ENCODE results near the gene RADIL.

Gene RADIL

DNA sequence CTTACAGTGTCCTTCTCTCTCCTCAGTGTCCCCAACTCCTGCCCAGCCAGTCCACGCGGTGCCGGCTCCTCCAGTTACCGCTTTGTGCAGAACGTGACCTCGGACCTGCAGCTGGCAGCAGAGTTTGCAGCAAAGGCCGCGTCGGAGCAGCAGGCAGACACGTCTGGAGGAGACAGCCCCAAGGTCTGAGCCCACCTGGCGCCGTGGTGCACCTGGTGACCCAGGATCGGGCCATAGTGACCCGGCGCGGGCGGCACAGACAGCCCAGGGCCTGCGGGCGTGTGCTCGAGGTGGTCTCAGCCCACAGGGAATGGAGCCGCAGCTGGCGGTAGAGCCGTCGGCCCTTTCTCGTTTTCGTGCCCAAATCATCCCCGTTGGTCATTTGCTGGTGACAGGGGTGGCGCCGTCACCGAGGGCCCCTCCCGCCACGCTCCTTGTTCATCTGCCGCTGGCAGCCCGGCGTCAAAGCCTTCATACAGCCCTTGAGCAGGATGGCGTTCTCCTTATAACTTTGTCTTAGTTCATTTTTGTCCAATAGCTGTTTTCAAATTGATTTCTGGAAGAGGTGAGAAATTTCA is 129.0 kb downstream of the RADIL start:
- DNase-seq (ENCODE audit: low spot score): no peak

GRCh38 chr7:4753598-4754432 is 129.7 kb downstream of the RADIL start:
- DNase-seq (ENCODE audit: low spot score): peak; percentile 74

- no peak for DNase-seq (ENCODE audit: low spot score)
Measured at GRCh38 chr7:4751398-4751947, 132.0 kb downstream of the RADIL start.

- no peak for DNase-seq (ENCODE audit: low spot score)
Measured at GRCh38 chr7:4749798-4750197, 133.7 kb downstream of the RADIL start.

- no peak for DNase-seq (ENCODE audit: low spot score)
Measured at GRCh38 chr7:4749363-4749762, 134.2 kb downstream of the RADIL start.
